ENCODE measurements around the gene SGMS2.

SGMS2 gene

GRCh38 chr4:107825072-107825824 is 516 bp downstream of the SGMS2 start:
- DNase-seq: no peak
- no peaks in the 10 kb centered on the region for H3K79me2 ChIP-seq (ENCODE audit: insufficient read depth, low read length)
- H3K36me3 ChIP-seq (ENCODE audit: insufficient read depth, low read length): no peaks in the 10 kb centered on the region
- H3K9ac ChIP-seq (ENCODE audit: low read depth, low read length): no peak overlapping the region
- no peak overlapping the region for H2AFZ ChIP-seq (ENCODE audit: low read depth, low read length)
- H3K27ac ChIP-seq (ENCODE audit: low read length): no peak overlapping the region
- no peaks in the 10 kb centered on the region for H4K20me1 ChIP-seq (ENCODE audit: insufficient read depth, low read length)
- H3K4me3 ChIP-seq (ENCODE audit: low read depth in 1 of 2, low read length in 2 of 2): no peak overlapping the region
- no peak for ATAC-seq (ENCODE audit: insufficient read depth, low read depth)
- H3K4me1 ChIP-seq (ENCODE audit: insufficient read depth, low read length): no peaks in the 10 kb centered on the region
- H3K4me2 ChIP-seq (ENCODE audit: insufficient read depth, low read length): no peak overlapping the region
- no peaks in the 10 kb centered on the region for H3K27me3 ChIP-seq (ENCODE audit: insufficient read depth, low read length, poor library complexity)
- no peaks in the 10 kb centered on the region for H3K9me3 ChIP-seq (ENCODE audit: insufficient read depth, low read length, severe bottlenecking)
- TF ChIP-seq, protein P1, sequence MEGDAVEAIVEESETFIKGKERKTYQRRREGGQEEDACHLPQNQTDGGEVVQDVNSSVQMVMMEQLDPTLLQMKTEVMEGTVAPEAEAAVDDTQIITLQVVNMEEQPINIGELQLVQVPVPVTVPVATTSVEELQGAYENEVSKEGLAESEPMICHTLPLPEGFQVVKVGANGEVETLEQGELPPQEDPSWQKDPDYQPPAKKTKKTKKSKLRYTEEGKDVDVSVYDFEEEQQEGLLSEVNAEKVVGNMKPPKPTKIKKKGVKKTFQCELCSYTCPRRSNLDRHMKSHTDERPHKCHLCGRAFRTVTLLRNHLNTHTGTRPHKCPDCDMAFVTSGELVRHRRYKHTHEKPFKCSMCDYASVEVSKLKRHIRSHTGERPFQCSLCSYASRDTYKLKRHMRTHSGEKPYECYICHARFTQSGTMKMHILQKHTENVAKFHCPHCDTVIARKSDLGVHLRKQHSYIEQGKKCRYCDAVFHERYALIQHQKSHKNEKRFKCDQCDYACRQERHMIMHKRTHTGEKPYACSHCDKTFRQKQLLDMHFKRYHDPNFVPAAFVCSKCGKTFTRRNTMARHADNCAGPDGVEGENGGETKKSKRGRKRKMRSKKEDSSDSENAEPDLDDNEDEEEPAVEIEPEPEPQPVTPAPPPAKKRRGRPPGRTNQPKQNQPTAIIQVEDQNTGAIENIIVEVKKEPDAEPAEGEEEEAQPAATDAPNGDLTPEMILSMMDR (IDR thresholded peaks at IDR 0.05; ENCODE audit: borderline replicate concordance, extremely low read depth, low read length, poor library complexity, severe bottlenecking): no peak
- TF ChIP-seq EZH2 (IDR thresholded peaks at IDR 0.05; ENCODE audit: borderline replicate concordance, low read depth, low read length, severe bottlenecking): no peak

- no peak for DNase-seq
- no peak overlapping the region for H3K27ac ChIP-seq (ENCODE audit: low read length)
- ATAC-seq (ENCODE audit: insufficient read depth, low read depth): no peak
- H3K4me3 ChIP-seq (ENCODE audit: low read depth in 1 of 2, low read length in 2 of 2): no peak overlapping the region
- no peaks in the 10 kb centered on the region for H3K4me1 ChIP-seq (ENCODE audit: insufficient read depth, low read length)
- 0 out of 2 replicates have a peak overlapping the region, but pooled peaks have one; percentile 9 for H3K4me2 ChIP-seq (ENCODE audit: insufficient read depth, low read length)
- peak overlapping the region; percentile 20; the same call in 1 of the 2 replicates for H2AFZ ChIP-seq (ENCODE audit: low read depth, low read length)
- no peaks in the 10 kb centered on the region for H3K27me3 ChIP-seq (ENCODE audit: insufficient read depth, low read length, poor library complexity)
- H4K20me1 ChIP-seq (ENCODE audit: insufficient read depth, low read length): no peaks in the 10 kb centered on the region
- no peak overlapping the region for H3K9ac ChIP-seq (ENCODE audit: low read depth, low read length)
- H3K9me3 ChIP-seq (ENCODE audit: insufficient read depth, low read length, severe bottlenecking): no peaks in the 10 kb centered on the region
- TF ChIP-seq, protein P1 (IDR thresholded peaks at IDR 0.05; ENCODE audit: borderline replicate concordance, extremely low read depth, low read length, poor library complexity, severe bottlenecking): no peak
- TF ChIP-seq EZH2 (IDR thresholded peaks at IDR 0.05; ENCODE audit: borderline replicate concordance, low read depth, low read length, severe bottlenecking): no peak
- H3K36me3 ChIP-seq (ENCODE audit: insufficient read depth, low read length): no peaks in the 10 kb centered on the region
- no peaks in the 10 kb centered on the region for H3K79me2 ChIP-seq (ENCODE audit: insufficient read depth, low read length)
Observed at GRCh38 chr4:107826421-107826980, 1.8 kb downstream of the SGMS2 start.

- no peak for ATAC-seq (ENCODE audit: insufficient read depth, low read depth)
- Histone ChIP-seq H3K27me3 (ENCODE audit: insufficient read depth, low read length, poor library complexity) (no peaks in the 10 kb centered on the region), H3K79me2 (ENCODE audit: insufficient read depth, low read length) (no peaks in the 10 kb centered on the region)
Observed at GRCh38 chr4:107828315-107829090, 3.8 kb downstream of the SGMS2 start.

More at GRCh38 chr4:107828315-107829090, 3.8 kb downstream of the SGMS2 start:
- Histone ChIP-seq H3K4me2 (ENCODE audit: insufficient read depth, low read length) (no peak overlapping the region), H3K4me3 (ENCODE audit: low read depth in 1 of 2, low read length in 2 of 2) (no peak overlapping the region), H3K36me3 (ENCODE audit: insufficient read depth, low read length) (no peaks in the 10 kb centered on the region), H3K9ac (ENCODE audit: low read depth, low read length) (no peak overlapping the region), H3K9me3 (ENCODE audit: insufficient read depth, low read length, severe bottlenecking) (no peaks in the 10 kb centered on the region), H3K4me1 (ENCODE audit: insufficient read depth, low read length) (no peaks in the 10 kb centered on the region), H4K20me1 (ENCODE audit: insufficient read depth, low read length) (no peaks in the 10 kb centered on the region), H3K27ac (ENCODE audit: low read length) (no peak overlapping the region), H2AFZ (ENCODE audit: low read depth, low read length) (no peak overlapping the region)
- no peak for DNase-seq
- TF ChIP-seq EZH2 (IDR thresholded peaks at IDR 0.05; ENCODE audit: borderline replicate concordance, low read depth, low read length, severe bottlenecking): no peak
- TF ChIP-seq, protein P1 (IDR thresholded peaks at IDR 0.05; ENCODE audit: borderline replicate concordance, extremely low read depth, low read length, poor library complexity, severe bottlenecking): no peak
